C4-2B (cell line): ENCODE results near the gene COL4A1.

Source experiments
- H3K27ac ChIP-seq: fragments of 450-650 bp; 2 replicates; pipeline ENCODE4 v1.5.1; 2017
- CTCF ChIP-seq: fragments of 450-650 bp; conservative IDR thresholded peaks from 2 replicates; pipeline ENCODE4 v1.5.1; 2017; ENCODE audit warnings: mild to moderate bottlenecking
- ZFX ChIP-seq: fragments of 450-650 bp; IDR thresholded peaks from 2 replicates; pipeline ENCODE4 v1.6.1; 2017

The COL4A1 gene

GRCh38 chr13:110129539-110130186, 177.3 kb downstream of the COL4A1 start:
- H3K27ac ChIP-seq: no peak overlapping the region
- TF ChIP-seq CTCF: no peak
- no peak for TF ChIP-seq ZFX

DNA sequence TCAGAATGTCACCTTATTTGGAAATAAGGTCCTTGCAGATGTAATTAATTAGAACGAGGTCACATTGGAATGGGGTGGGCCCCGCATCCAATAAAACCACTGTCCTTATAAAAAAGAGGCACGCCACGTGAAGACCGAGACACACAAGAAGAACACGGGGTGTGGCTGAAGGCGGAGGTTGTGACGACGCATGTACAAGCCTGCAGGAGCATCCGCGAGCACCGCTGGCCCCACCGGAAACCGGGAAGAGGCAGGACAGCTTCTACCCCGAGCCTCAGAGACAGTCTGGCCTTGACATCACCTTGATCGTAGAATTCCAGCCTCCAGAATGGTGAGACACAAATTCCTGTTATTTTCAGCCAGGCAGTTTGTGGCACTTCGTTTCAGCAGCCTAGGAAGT, 177.9 kb downstream of the COL4A1 start:
- TF ChIP-seq CTCF (no peak), ZFX (no peak)
- H3K27ac ChIP-seq: no peak overlapping the region

- TF ChIP-seq ZFX: no peak
- no peak for TF ChIP-seq CTCF
- no peak overlapping the region for H3K27ac ChIP-seq
Measured at GRCh38 chr13:110128546-110128945, 178.4 kb downstream of the COL4A1 start.

- no peak for TF ChIP-seq ZFX
- TF ChIP-seq CTCF: no peak
- H3K27ac ChIP-seq: no peak overlapping the region
Measured at GRCh38 chr13:110127986-110128511, 178.9 kb downstream of the COL4A1 start.

DNA sequence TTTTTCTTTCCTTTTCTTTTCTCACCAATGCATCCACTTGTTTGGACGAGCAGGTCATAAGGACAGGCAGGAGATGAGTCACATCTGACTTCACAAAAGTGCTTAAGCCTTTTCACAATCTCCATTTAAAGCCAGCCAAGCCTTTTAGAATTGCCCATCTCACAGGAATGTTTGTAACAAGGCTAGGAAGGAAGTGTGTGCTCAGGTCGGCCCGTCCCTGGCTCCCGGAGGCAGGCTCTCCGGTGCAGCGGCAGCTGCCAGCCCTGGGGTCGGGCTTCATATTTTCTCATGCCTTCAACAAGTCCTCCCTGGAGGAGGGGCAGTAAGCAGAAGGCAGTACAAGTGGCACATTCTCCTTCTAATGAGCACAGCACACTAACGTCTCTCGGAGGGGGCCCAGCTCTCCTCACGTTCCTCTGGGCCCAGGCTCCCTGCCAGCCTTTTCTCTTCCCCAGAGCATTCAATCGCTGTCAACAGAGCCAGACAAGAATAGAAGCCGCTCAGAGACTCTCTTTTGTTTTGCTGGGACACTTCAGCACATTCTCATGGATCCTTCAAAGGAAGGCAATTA, 180.5 kb downstream of the COL4A1 start:
- TF ChIP-seq CTCF (no peak), ZFX (no peak)
- no peak overlapping the region for H3K27ac ChIP-seq

- H3K27ac ChIP-seq: no peak overlapping the region
- TF ChIP-seq ZFX (no peak), CTCF (no peak)
Measured at GRCh38 chr13:110125613-110126272, 181.2 kb downstream of the COL4A1 start.

- TF ChIP-seq CTCF (no peak), ZFX (no peak)
- H3K27ac ChIP-seq: no peak overlapping the region
Measured at GRCh38 chr13:110125157-110125556, 181.8 kb downstream of the COL4A1 start.
